RWPE2 (cell line): Measurements from ENCODE around the gene RUVBL1.

Experiments used
- ATAC-seq: fragments of 200-7000 bp; cut with Tn5 transposase; 3 replicates; pipeline ENCODE4 v1.9.1; 2021; ENCODE audit warnings: low read depth
- DNase-seq: peaks from one replicate; pipeline ENCODE4 v3.0.0-alpha.2; 2020; ENCODE audit warnings: low spot score
- H3K27ac ChIP-seq: fragments of 450-650 bp; 2 replicates; pipeline ENCODE4 v1.5.1; 2017; ENCODE audit warnings: mild to moderate bottlenecking; ENCODE audit not compliant: poor library complexity, severe bottlenecking
- H3K27me3 ChIP-seq: fragments of 250-450 bp; sonication (Bioruptor Pico); 2 replicates; pipeline ENCODE4 v1.5.1; 2021; ENCODE audit warnings: mild to moderate bottlenecking, moderate library complexity; ENCODE audit not compliant: insufficient read depth, poor library complexity, severe bottlenecking
- H3K36me3 ChIP-seq: fragments of 250-450 bp; sonication (Bioruptor Pico); 2 replicates; pipeline ENCODE4 v1.5.1; 2020; ENCODE audit warnings: low read depth, mild to moderate bottlenecking, moderate library complexity
- H3K4me1 ChIP-seq: fragments of 250-450 bp; sonication (Bioruptor Pico); 2 replicates; pipeline ENCODE4 v1.5.1; 2021; ENCODE audit warnings: mild to moderate bottlenecking, moderate library complexity; ENCODE audit not compliant: insufficient read depth, poor library complexity, severe bottlenecking
- H3K4me3 ChIP-seq: fragments of 250-450 bp; sonication (Bioruptor Pico); 2 replicates; pipeline ENCODE4 v1.5.1; 2021; ENCODE audit warnings: mild to moderate bottlenecking, moderate library complexity; ENCODE audit not compliant: severe bottlenecking
- H3K9me3 ChIP-seq: fragments of 250-450 bp; sonication (Bioruptor Pico); 2 replicates; pipeline ENCODE4 v1.5.1; 2021; ENCODE audit warnings: mild to moderate bottlenecking, moderate library complexity; ENCODE audit not compliant: severe bottlenecking
- CTCF ChIP-seq: fragments of 450-650 bp; IDR thresholded peaks from one replicate; pipeline ENCODE4 v1.5.1; 2017; ENCODE audit warnings: mild to moderate bottlenecking, moderate library complexity; ENCODE audit not compliant: poor library complexity, severe bottlenecking

RUVBL1 gene

GRCh38 chr3:128077202-128077624 is 46.4 kb downstream of the RUVBL1 start:
- no peak overlapping the region for H3K27ac ChIP-seq
- DNase-seq (no peak), ATAC-seq (no peak)
- H3K4me1 ChIP-seq = peaks cover 18% of the 10 kb centered on the region
- no peaks in the 10 kb centered on the region for H3K9me3 ChIP-seq
- peaks cover 50% of the 10 kb centered on the region for H3K36me3 ChIP-seq
- TF ChIP-seq CTCF = no peak
- H3K4me3 ChIP-seq = no peak overlapping the region
- no peaks in the 10 kb centered on the region for H3K27me3 ChIP-seq

GRCh38 chr3:128076483-128077201 is 47.0 kb downstream of the RUVBL1 start:
- Histone ChIP-seq H3K27me3 (no peaks in the 10 kb centered on the region), H3K27ac (no peak overlapping the region), H3K4me3 (no peak overlapping the region), H3K4me1 (peaks cover 18% of the 10 kb centered on the region), H3K36me3 (peaks cover 49% of the 10 kb centered on the region), H3K9me3 (no peaks in the 10 kb centered on the region)
- no peak for TF ChIP-seq CTCF
- no peak for DNase-seq
- no peak for ATAC-seq

DNA sequence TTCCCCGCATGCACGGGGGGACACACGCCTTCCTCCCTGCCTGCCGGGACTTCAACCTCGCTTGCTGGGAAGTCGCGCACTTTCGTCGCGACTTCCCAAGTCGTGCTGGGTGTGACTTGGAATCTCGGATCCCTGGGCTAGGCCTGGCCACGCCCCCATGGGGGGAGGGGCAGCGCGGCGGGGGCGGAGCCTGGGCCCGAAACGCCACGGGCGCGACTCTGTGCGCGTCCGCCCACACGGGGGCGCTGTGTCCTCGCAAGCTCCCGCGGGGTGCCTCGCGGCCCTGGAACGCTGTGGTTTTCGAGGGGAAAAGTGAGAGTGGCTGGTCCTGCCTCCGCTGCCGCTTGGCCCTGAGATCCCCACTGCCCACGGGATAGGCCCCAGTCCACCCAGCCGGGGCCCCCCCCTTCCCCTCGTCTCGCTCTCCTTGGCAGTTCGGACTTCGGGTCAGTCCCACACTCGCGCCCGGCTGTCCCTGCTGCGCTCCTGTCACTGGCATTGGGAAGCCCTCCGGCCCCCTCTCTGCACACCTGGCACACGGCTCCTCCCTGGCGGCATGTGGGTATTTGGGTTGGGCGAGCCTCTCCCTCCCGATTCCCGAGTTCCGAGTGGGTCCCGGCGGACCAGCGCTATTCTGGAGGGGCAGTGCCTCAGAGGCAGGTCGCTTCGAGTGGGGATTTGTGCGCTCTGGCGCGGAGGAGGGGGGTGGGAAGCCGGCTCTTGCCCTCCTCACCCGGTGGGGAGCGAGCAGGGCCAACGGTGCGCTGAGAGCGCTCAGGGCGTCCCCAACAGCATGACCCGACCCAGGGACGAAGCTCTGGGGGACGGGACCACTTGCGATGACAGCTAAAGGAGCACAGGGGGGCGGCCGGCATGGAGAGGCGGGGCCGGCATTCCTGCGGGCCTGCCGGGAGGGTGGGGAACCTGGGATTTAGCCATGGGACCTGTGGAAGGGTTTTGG is 47.8 kb downstream of the RUVBL1 start:
- Histone ChIP-seq H3K9me3 (no peaks in the 10 kb centered on the region), H3K36me3 (peaks cover 49% of the 10 kb centered on the region), H3K27ac (peak overlapping the region; percentile 51), H3K4me3 (peak overlapping the region; percentile 12), H3K27me3 (no peaks in the 10 kb centered on the region), H3K4me1 (peaks cover 18% of the 10 kb centered on the region)
- peak; percentile 65 for ATAC-seq
- DNase-seq = no peak
- TF ChIP-seq CTCF = peak; percentile 94

- ATAC-seq (0 out of 3 replicates have a peak, but pooled peaks have one; percentile 7), DNase-seq (no peak)
- H3K4me3 ChIP-seq = peak overlapping the region; percentile 12
- no peaks in the 10 kb centered on the region for H3K9me3 ChIP-seq
- peaks cover 51% of the 10 kb centered on the region for H3K36me3 ChIP-seq
- H3K27ac ChIP-seq = peak overlapping the region; percentile 51
- H3K4me1 ChIP-seq = peaks cover 15% of the 10 kb centered on the region
- TF ChIP-seq CTCF = no peak
- H3K27me3 ChIP-seq = no peaks in the 10 kb centered on the region
These were observed 48.6 kb downstream of the RUVBL1 start for GRCh38 chr3:128074851-128075521.
